ENCODE data around the gene PPP5C.

Gene PPP5C

DNA sequence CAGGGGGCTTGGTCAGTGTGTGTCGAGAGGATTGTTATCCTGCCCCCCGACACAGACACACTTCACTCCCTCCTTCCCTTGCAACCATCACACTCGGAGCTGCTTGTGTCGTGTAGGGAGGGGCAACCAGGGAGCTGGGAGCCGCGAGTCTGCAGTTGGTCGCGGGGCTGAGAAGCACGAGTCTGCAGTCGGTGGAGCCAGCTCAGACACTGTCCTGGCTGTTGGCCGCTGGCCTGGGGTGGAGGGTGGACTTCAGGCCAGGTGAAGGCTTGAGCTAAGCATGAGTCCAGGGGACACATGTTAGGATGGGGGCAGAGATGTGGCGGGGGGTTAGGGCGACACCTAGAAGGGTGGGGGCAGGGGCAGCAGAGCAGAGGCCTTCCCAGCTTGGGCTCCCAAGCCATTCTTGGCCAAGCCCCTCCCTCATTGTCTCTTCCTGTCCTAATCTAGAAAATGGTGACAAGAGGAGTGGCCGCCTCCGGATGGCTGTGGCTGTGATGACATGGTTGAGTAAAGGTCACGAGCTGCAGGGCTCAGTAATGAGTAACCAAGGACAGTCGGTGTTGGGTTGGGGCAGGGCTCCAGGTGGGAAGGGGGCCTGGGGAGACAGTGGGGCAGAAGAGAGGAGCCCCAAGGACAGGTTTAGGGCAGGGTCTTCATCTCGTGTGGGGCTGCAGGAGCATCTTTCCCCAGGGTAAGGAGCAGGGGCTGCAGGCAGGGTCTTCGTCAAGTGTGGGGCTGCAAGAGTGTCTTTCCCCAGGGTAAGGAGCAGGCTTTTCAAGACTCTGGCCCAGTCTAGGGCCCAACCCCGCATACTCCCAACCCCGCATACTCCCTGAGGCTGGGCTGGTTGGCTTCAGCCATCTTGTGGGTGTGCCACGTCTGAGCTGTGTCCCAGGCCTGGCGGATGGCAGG is 8.6 kb downstream of the PPP5C start:
- peak; percentile 53 for DNase-seq (ENCODE audit: low spot score)

DNA sequence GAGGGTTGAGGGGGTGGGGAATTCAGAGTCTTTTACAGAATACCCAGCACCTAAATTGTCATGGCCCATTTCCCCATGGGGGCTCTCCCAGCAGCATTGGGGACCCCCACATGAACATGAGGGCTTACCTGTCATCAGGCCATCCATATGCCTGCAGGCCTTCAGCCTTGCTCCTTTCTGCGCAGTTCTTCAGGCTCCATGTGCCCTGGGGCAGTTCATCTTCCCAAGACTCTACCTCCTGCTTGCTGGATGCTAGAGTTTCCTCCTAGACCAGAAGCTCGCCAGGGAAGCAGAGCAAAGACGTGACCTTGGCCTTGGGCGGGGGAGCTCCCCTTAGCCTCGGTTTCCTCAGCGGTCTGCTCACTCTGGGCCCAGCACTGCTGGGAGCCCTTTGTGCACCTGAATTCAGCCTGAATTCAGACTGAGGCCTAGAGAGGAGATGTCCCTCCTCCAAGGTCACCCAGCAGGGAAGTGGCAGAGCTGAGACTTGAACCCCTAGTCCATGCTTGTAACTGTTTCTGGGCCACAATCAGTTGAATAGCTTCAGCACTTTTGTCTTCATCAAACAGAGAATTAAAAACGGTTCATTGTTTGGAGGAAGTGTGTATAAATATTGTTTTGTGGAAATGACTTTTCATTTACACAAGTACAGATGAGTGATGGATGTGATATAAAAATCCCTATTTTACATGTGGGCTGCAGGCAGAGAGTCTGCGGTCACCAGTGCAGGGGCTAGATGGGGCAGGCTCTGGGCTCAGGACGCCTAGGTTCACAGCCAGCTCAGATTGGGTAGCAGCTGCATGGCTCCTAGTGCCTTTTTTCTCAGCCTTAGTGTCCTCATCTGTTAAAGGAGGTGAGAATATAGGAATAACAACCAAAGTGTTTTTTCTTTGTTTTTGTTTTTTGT is 9.5 kb downstream of the PPP5C start:
- TF ChIP-seq, protein P1, sequence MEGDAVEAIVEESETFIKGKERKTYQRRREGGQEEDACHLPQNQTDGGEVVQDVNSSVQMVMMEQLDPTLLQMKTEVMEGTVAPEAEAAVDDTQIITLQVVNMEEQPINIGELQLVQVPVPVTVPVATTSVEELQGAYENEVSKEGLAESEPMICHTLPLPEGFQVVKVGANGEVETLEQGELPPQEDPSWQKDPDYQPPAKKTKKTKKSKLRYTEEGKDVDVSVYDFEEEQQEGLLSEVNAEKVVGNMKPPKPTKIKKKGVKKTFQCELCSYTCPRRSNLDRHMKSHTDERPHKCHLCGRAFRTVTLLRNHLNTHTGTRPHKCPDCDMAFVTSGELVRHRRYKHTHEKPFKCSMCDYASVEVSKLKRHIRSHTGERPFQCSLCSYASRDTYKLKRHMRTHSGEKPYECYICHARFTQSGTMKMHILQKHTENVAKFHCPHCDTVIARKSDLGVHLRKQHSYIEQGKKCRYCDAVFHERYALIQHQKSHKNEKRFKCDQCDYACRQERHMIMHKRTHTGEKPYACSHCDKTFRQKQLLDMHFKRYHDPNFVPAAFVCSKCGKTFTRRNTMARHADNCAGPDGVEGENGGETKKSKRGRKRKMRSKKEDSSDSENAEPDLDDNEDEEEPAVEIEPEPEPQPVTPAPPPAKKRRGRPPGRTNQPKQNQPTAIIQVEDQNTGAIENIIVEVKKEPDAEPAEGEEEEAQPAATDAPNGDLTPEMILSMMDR (IDR thresholded peaks at IDR 0.05; ENCODE audit: extremely low read depth, missing control alignments): no peak
- no peak for DNase-seq (ENCODE audit: low spot score)

More for the DNA sequence above, 8.6 kb downstream of the PPP5C start:
- TF ChIP-seq, protein P1 (IDR thresholded peaks at IDR 0.05; ENCODE audit: extremely low read depth, missing control alignments): no peak

DNA sequence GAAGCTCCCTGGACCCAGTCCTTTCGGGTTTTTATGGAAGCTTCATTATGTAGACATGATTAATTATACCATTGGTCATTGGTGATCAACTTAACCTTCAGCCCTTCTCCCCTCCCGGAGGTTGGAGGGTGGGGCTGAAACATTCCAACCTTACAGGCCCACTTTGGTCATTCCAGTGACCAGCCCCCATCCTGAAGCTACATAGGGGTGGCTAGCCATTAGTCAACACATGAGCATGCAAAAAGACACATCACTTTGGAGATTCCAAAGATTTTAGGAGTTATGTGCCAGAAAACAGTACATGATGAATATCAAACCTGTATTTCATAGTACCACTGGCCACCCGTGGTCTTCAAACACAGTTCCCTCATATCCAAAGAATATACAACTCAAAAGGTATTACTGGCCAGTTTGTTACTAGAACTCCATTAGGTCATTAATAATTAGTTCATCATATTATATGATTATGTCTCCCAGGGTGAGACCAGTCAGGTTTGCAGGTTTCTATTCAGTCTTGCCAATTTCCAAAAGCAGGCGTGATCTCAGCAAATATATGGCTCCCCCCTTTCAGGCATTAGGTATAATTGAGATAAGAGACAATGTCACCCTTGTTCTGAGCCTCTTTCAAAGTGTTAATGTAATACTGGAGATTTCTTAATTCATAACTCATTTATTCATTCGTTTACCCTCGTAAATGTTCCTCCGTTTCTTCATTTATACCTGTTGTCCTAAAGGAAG is 11.1 kb downstream of the PPP5C start:
- no peak for DNase-seq (ENCODE audit: low spot score)
- TF ChIP-seq, protein P1 (IDR thresholded peaks at IDR 0.05; ENCODE audit: extremely low read depth, missing control alignments): no peak

DNA sequence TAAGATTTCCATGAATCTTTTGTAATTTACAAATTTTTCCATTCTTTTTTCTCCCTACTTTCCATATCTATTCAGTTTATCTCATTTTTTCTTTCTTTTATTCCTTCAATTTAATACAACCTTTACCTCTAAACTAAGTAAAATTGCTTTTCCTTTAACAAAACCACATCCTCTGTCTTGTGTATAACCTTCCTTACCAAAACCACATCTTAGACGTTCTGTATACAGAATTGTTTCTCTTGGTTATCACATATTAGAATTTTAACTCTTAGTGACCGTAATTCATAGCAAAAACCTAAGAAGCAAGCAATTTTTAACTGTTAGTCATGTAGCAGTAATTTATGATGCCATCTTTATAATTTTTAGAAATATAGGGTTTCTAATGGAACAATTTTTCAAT is 15.0 kb downstream of the PPP5C start:
- TF ChIP-seq, protein P1 (IDR thresholded peaks at IDR 0.05; ENCODE audit: extremely low read depth, missing control alignments): no peak

DNA sequence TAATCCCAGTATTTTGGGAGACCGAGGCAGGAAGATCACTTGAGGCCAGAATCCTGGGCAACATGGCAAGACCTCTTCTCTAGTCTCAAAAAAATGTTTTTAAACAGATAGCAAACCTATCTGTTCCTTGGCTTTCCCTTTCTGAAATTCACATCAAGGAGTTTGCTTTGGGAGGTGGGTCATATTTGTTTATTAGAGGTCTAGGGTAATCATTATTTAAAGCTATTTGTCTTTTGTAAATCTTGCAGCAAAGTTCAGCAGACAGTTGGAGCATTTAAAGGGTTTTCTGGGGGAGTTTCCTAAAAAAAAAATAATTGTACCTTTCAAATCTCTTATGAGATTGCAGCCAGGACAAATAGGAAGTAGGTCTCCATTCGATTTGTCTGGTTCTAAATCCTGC is 17.5 kb downstream of the PPP5C start:
- no peak for DNase-seq (ENCODE audit: low spot score)

More for the DNA sequence above, 15.0 kb downstream of the PPP5C start:
- DNase-seq (ENCODE audit: low spot score): no peak

DNA sequence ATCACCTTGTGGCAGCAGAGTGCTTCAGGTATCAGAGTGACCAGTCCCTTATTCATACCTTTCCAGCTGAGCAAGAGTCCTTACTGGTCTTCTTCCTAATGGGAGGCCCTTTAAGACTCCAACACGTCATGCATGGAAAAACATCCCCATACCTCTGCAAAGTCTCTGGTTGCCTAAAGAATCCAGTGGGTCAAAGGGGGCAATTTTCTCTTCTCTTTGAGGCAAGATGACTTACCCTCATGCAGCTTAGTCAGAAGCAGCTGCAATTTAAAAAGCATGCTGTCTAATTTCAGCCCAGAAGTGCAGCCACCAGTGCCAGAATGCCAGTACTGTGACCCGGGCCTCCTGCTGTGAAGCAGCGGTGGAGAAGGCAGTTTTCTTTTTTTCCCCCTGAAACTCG is 18.7 kb downstream of the PPP5C start:
- TF ChIP-seq, protein P1 (IDR thresholded peaks at IDR 0.05; ENCODE audit: extremely low read depth, missing control alignments): no peak
- DNase-seq (ENCODE audit: low spot score): no peak

More for the DNA sequence above, 17.5 kb downstream of the PPP5C start:
- TF ChIP-seq, protein P1 (IDR thresholded peaks at IDR 0.05; ENCODE audit: extremely low read depth, missing control alignments): no peak

Measured in GM20000 (cell line).